A673 (cell line): ENCODE results near the gene DVL3. TPM values are rescaled to one million over a fixed set of nuclear protein-coding genes. Genes with fewer than 3 reads are reported as not detected.

ENCODE experiments used
- BruUV-seq: library from RNA; stranded (reverse); fragments of 400-500 nt; replicated peaks from 2 replicates; lab custom pipeline; 2021; lab: Mats Ljungman, UMichigan
- CTCF ChIA-PET: fragments of 300-600 bp; sonication (Branson Sonifier 250); formaldehyde crosslinking; loops from one replicate; lab custom pipeline; 2022; ENCODE audit warnings: antibody characterized with exemption; lab: Charles Lee
- POLR2A ChIA-PET: fragments of 300-600 bp; sonication (Branson Sonifier 250); formaldehyde crosslinking; loops from one replicate; lab custom pipeline; 2022; ENCODE audit warnings: antibody characterized with exemption; ENCODE audit not compliant: low non-redundant PET; lab: Charles Lee
- DNase-seq: peaks from one replicate; pipeline ENCODE4 v3.0.0-alpha.2; 2015; ENCODE audit warnings: low spot score
- H3K27ac ChIP-seq: fragments of 200-600 bp; sonication (generic); 2 replicates; pipeline ENCODE4 v1.5.1; 2016; ENCODE audit warnings: mixed run types, low read depth, mild to moderate bottlenecking, mixed read lengths, antibody characterized with exemption, low read length; ENCODE audit not compliant: poor library complexity, severe bottlenecking
- H3K27me3 ChIP-seq: fragments of 200-600 bp; sonication (generic); replicated peaks from 2 replicates; pipeline ENCODE4 v1.6.1; 2017; ENCODE audit warnings: mixed run types, low read depth, mild to moderate bottlenecking, mixed read lengths, antibody characterized with exemption, low read length; ENCODE audit not compliant: insufficient read depth, poor library complexity
- H3K36me3 ChIP-seq: fragments of 200-600 bp; sonication (generic); 2 replicates; pipeline ENCODE4 v1.6.1; 2016; ENCODE audit warnings: mixed run types, mild to moderate bottlenecking, mixed read lengths, antibody characterized with exemption, low read length; ENCODE audit not compliant: insufficient read depth, poor library complexity, severe bottlenecking
- H3K4me1 ChIP-seq: fragments of 200-600 bp; sonication (generic); 2 replicates; pipeline ENCODE4 v1.6.1; 2017; ENCODE audit warnings: mixed run types, mild to moderate bottlenecking, mixed read lengths, antibody characterized with exemption, low read length; ENCODE audit not compliant: insufficient read depth, poor library complexity, severe bottlenecking
- H3K4me3 ChIP-seq: fragments of 200-600 bp; sonication (generic); 2 replicates; pipeline ENCODE4 v1.5.1; 2016; ENCODE audit warnings: low read depth, mixed run types, mild to moderate bottlenecking, mixed read lengths, low read length; ENCODE audit not compliant: poor library complexity, severe bottlenecking
- H3K9me3 ChIP-seq: fragments of 200-600 bp; sonication (generic); 2 replicates; pipeline ENCODE4 v1.6.1; 2016; ENCODE audit warnings: mixed run types, low read depth, mild to moderate bottlenecking, mixed read lengths, antibody characterized with exemption, low read length; ENCODE audit not compliant: poor library complexity, severe bottlenecking
- EZH2 ChIP-seq: fragments of 200-600 bp; sonication (generic); IDR thresholded peaks from 2 replicates; pipeline ENCODE4 v1.6.1; 2017; ENCODE audit warnings: borderline replicate concordance, low read depth, mild to moderate bottlenecking, mixed read lengths, antibody characterized with exemption, low read length; ENCODE audit not compliant: poor library complexity, severe bottlenecking
- intact Hi-C: fragments of 100-400 bp; cut with micrococcal nuclease; formaldehyde crosslinking; loops from one replicate; pipeline ENCODE4 v1.10.0; 2022; ENCODE audit not compliant: unreplicated experiment
- total RNA-seq: library from RNA; stranded (reverse); gene quantifications from 2 replicates; pipeline ENCODE4 v1.2.3, GENCODE V29; 2021
- TF ChIP-seq, protein P1 (sequence below): fragments of 300-800, 200-600 bp; sonication (generic); conservative IDR thresholded peaks from 2 replicates; pipeline ENCODE4 v1.5.1; 2017; ENCODE audit warnings: low read depth, mild to moderate bottlenecking, antibody characterized with exemption, low read length, moderate library complexity, mixed read lengths

Gene DVL3
- total RNA-seq, 1 experiment from 2014 or later = 82.6 TPM

DNA sequence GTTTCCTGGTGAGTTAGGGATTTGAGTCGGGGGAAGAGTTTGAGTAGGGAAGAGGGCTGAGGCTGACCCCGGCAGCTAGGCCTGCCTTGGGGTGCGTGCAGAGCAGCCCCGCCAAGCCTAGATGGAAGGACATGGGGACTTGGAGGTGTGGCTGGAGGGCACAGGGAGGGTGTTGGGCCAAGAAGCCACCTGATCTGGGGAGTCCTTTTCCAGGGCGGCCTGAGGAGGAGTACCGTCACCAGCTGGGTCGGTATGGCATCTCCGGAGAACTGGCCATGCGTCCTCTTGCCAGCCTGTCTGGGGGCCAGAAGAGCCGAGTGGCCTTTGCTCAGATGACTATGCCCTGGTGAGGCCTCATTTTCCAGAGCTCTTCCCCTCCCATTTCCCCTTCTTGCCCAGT is 37.7 kb downstream of the DVL3 start:
- no peaks in the 10 kb centered on the region for H3K9me3 ChIP-seq
- DNase-seq = no peak
- H3K4me3 ChIP-seq = no peak overlapping the region
- intact Hi-C loops = no loop called here
- POLR2A ChIA-PET = no interaction called here
- no peaks in the 10 kb centered on the region for H3K27me3 ChIP-seq
- TF ChIP-seq, protein P1, sequence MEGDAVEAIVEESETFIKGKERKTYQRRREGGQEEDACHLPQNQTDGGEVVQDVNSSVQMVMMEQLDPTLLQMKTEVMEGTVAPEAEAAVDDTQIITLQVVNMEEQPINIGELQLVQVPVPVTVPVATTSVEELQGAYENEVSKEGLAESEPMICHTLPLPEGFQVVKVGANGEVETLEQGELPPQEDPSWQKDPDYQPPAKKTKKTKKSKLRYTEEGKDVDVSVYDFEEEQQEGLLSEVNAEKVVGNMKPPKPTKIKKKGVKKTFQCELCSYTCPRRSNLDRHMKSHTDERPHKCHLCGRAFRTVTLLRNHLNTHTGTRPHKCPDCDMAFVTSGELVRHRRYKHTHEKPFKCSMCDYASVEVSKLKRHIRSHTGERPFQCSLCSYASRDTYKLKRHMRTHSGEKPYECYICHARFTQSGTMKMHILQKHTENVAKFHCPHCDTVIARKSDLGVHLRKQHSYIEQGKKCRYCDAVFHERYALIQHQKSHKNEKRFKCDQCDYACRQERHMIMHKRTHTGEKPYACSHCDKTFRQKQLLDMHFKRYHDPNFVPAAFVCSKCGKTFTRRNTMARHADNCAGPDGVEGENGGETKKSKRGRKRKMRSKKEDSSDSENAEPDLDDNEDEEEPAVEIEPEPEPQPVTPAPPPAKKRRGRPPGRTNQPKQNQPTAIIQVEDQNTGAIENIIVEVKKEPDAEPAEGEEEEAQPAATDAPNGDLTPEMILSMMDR = no peak
- no peak for TF ChIP-seq EZH2
- H3K27ac ChIP-seq = no peak overlapping the region
- no peaks in the 10 kb centered on the region for H3K4me1 ChIP-seq
- CTCF ChIA-PET = no interaction called here
- BruUV-seq = no TSS peak
- peaks cover 68% of the 10 kb centered on the region for H3K36me3 ChIP-seq

DNA sequence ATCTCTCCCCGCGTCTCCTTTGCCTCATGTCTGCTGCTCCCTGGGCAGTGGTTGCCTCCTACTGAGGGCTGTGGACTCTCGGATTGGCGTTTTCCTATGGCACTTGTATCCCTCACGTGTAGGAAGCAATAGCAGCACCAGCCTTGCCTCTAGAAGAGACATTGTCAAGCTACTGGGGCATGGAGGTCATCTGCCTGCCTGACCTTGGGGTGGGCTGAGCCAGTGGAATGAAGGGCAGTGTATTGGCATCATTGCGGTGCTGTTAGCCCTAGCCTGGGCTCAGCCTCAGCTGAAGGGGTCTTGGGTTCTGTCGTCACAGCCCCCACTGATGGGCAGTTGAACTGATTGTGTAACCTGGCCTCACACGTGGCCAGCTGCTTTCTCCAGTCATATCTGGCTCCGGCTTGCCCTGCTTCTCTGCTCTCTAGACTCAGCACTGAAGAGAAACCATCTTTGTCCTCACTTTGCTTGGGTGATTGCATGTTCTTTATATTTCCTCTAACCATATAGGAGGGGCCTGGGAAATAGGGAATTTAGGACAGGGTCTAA is 38.9 kb downstream of the DVL3 start:
- Histone ChIP-seq H3K4me3 (no peak overlapping the region), H3K36me3 (peaks cover 56% of the 10 kb centered on the region), H3K27ac (no peak overlapping the region), H3K27me3 (no peaks in the 10 kb centered on the region), H3K4me1 (no peaks in the 10 kb centered on the region), H3K9me3 (no peaks in the 10 kb centered on the region)
- ChIA-PET CTCF (no interaction called here), POLR2A (no interaction called here)
- TF ChIP-seq EZH2 = no peak
- TF ChIP-seq, protein P1 = no peak
- no TSS peak for BruUV-seq
- intact Hi-C loops = no loop called here
- no peak for DNase-seq

DNA sequence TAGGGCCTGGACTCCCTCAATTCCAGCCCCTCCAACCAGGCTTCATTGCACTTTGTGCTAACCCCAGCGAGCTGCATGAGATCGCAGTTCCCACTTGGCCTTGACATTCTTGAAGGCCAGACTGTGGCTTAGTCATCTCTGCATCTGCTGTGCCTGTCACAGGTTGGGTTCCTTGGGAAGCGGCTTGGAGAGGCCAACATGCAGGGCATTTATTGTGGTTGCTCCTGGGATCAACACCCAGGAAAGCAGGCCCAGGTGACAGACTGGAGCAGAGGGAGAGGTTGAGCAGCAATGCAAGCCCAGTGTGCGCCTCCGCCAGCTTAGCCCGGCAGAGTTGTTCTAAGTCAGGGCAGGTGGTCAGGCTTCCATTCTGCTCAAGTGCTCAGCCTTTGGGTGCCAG is 41.4 kb downstream of the DVL3 start:
- DNase-seq = no peak
- ChIA-PET POLR2A (no interaction called here), CTCF (interaction anchor here (0.5 kb wide), 1 partner anchor 22 kb away, joined by 5 read pairs; no protein-coding TSS in a partner anchor)
- H3K4me3 ChIP-seq = no peak overlapping the region
- intact Hi-C loops = no loop called here
- H3K36me3 ChIP-seq = peaks cover 32% of the 10 kb centered on the region
- no TSS peak for BruUV-seq
- no peak overlapping the region for H3K27ac ChIP-seq
- no peaks in the 10 kb centered on the region for H3K4me1 ChIP-seq
- H3K9me3 ChIP-seq = no peaks in the 10 kb centered on the region
- no peaks in the 10 kb centered on the region for H3K27me3 ChIP-seq
- TF ChIP-seq, protein P1 = no peak
- TF ChIP-seq EZH2 = no peak
